Measurements from ENCODE around the gene OTOF.

- TF ChIP-seq POLR2A (IDR thresholded peaks at IDR 0.05; ENCODE audit: low read length): no peak
- TF ChIP-seq GATA1 (IDR thresholded peaks at IDR 0.05; ENCODE audit: low read depth, low read length): no peak
Measured at GRCh38 chr2:26464390-26465265, 13.3 kb downstream of the OTOF start.
